ENCODE results near the gene LHX8.

- TF ChIP-seq CTCF (IDR thresholded peaks at IDR 0.05) (peak; percentile 77; the same call in 1 of the 2 replicates), POLR2AphosphoS5 (IDR thresholded peaks at IDR 0.05; ENCODE audit: low read depth, low read length) (no peak)
Observed at GRCh38 chr1:75203415-75204277, 69.5 kb downstream of the LHX8 start.
